K562 (cell line): ENCODE results near the gene PPP2R2D. TPM values are rescaled to one million over a fixed set of nuclear protein-coding genes. Genes with fewer than 3 reads are reported as not detected.

Experiments used
- ATAC-seq: fragments of 200-7000 bp; cut with Tn5 transposase; 3 replicates; pipeline ENCODE4 v1.9.1; 2020; ENCODE audit warnings: moderate library complexity
- BruUV-seq: library from RNA; stranded (reverse); fragments of 400-500 nt; replicated peaks from 2 replicates; lab custom pipeline; 2021; lab: Mats Ljungman, UMichigan
- CTCF ChIA-PET: fragments of 300-600 bp; formaldehyde crosslinking; extraction: SDS; loops from one replicate; lab custom pipeline; 2021; ENCODE audit warnings: low intra/inter-chr PET ratio; lab: Yijun Ruan, JAX
- POLR2A ChIA-PET: fragments of 300-600, 350-650 bp; sonication (Branson Sonifier 250); formaldehyde crosslinking; extraction: SDS; loops from one replicate; lab custom pipeline; 2021; ENCODE audit warnings: antibody characterized with exemption, inconsistent platforms; lab: Yijun Ruan, JAX
- DNase-seq, 4 experiments: peaks; one replicate each; pipeline versions ENCODE4 v3.0.0 to v3.0.0-alpha.2; 2011 to 2018; ENCODE audit warnings: low spot score in 3 of 4, mixed read lengths in 3 of 4; ENCODE audit errors: extremely low read depth in 1 of 4
- FAIRE-seq: peaks from 2 replicates; lab custom pipeline; 2011; peaks lifted over from hg19 to GRCh38; lab: Jason Lieb, UNC
- H2AFZ ChIP-seq: 2 replicates; pipeline ENCODE4 v1.6.0; 2011; ENCODE audit warnings: low read depth, low read length, control low read depth, inconsistent platforms
- H3K27ac ChIP-seq: fragments of 200-600 bp; 3 replicates; pipeline ENCODE4 v1.8.0; 2011; ENCODE audit warnings: low read depth, mild to moderate bottlenecking, control low read depth, inconsistent platforms, low read length, moderate library complexity, mixed read lengths; ENCODE audit errors: extremely low read depth
- H3K27me3 ChIP-seq, 2 experiments: fragments of 300-600 bp in 1 of 2; 2 replicates in 1 of 2; 3 replicates in 1 of 2; pipeline versions ENCODE4 v1.6.0 to v1.8.0; 2011; ENCODE audit warnings: inconsistent platforms in 2 of 2, low read length in 2 of 2, mild to moderate bottlenecking in 1 of 2, mixed read lengths in 1 of 2, moderate library complexity in 1 of 2; ENCODE audit not compliant: control insufficient read depth in 2 of 2, insufficient read depth in 2 of 2
- H3K36me3 ChIP-seq: fragments of 300-600 bp; 3 replicates; pipeline ENCODE4 v1.8.0; 2011; ENCODE audit warnings: mild to moderate bottlenecking, low read length, inconsistent platforms; ENCODE audit not compliant: control insufficient read depth, insufficient read depth
- H3K4me1 ChIP-seq, 2 experiments: fragments of 200-600 bp in 1 of 2; replicated peaks in 1 of 2; 2 replicates in 1 of 2; 3 replicates in 1 of 2; pipeline versions ENCODE4 v1.5.1 to v1.8.0; 2011; ENCODE audit warnings: inconsistent platforms in 2 of 2, low read length in 2 of 2, mild to moderate bottlenecking in 1 of 2, mixed read lengths in 1 of 2, moderate library complexity in 1 of 2; ENCODE audit not compliant: control insufficient read depth in 2 of 2, insufficient read depth in 2 of 2
- H3K4me2 ChIP-seq: 2 replicates; pipeline ENCODE4 v1.6.1; 2011; ENCODE audit warnings: low read length, control low read depth, inconsistent platforms, mixed read lengths; ENCODE audit not compliant: insufficient read depth
- H3K4me3 ChIP-seq: fragments of 200-600 bp; sonication (generic), shearing (Covaris generic); 2 replicates; pipeline ENCODE4 v1.5.1; 2016; ENCODE audit warnings: control low read depth, inconsistent platforms
- H3K79me2 ChIP-seq: fragments of 200-600 bp; 3 replicates; pipeline ENCODE4 v1.8.0; 2011; ENCODE audit warnings: low read length, inconsistent platforms; ENCODE audit not compliant: control insufficient read depth, insufficient read depth
- H3K9ac ChIP-seq, 2 experiments: 2 replicates each; pipeline versions ENCODE4 v1.6.0 to v1.6.1; 2011; ENCODE audit warnings: low read depth in 2 of 2, low read length in 2 of 2, control low read depth in 1 of 2, inconsistent platforms in 1 of 2, mild to moderate bottlenecking in 1 of 2, mixed read lengths in 1 of 2; ENCODE audit not compliant: insufficient read depth in 1 of 2
- H3K9me1 ChIP-seq: one replicate; pipeline ENCODE4 v1.6.0; 2011; ENCODE audit warnings: inconsistent platforms, mild to moderate bottlenecking, low read length, moderate library complexity; ENCODE audit not compliant: control insufficient read depth, insufficient read depth
- H3K9me3 ChIP-seq: replicated peaks from 2 replicates; pipeline ENCODE4 v1.5.1; 2011; ENCODE audit warnings: low read depth, low read length, inconsistent platforms; ENCODE audit not compliant: control insufficient read depth, insufficient read depth
- H4K20me1 ChIP-seq: replicated peaks from 2 replicates; pipeline ENCODE4 v1.6.1; 2011; ENCODE audit warnings: low read length, inconsistent platforms, mixed read lengths; ENCODE audit not compliant: control insufficient read depth, insufficient read depth
- EHMT2 ChIP-seq: fragments of 450-650 bp; IDR thresholded peaks from 2 replicates; pipeline ENCODE4 v1.6.1; 2018; ENCODE audit warnings: antibody characterized with exemption
- EWSR1 ChIP-seq: fragments of 450-650 bp; IDR thresholded peaks from 2 replicates; pipeline ENCODE4 v1.6.1; 2018; ENCODE audit warnings: borderline replicate concordance, mild to moderate bottlenecking, low read depth, moderate library complexity; ENCODE audit not compliant: partially characterized antibody
- NFYB ChIP-seq: IDR thresholded peaks from 2 replicates; pipeline ENCODE4 v1.6.1; 2011; ENCODE audit warnings: mild to moderate bottlenecking, moderate library complexity; ENCODE audit not compliant: insufficient read length; ENCODE audit errors: extremely low read depth
- POLR2A ChIP-seq: fragments of 450-650 bp; conservative IDR thresholded peaks from 2 replicates; pipeline ENCODE4 v1.6.1; 2016
- SIX5 ChIP-seq, 2 experiments: IDR thresholded peaks; 2 replicates each; pipeline ENCODE4 v1.6.1; 2011; ENCODE audit warnings: low read length in 2 of 2, borderline replicate concordance in 1 of 2, low read depth in 1 of 2, mild to moderate bottlenecking in 1 of 2, moderate library complexity in 1 of 2; ENCODE audit not compliant: insufficient read depth in 1 of 2
- WGBS: fragments of 100-300 bp; shearing (Covaris generic); methylation state at CpG from one replicate; pipeline ENCODE4 v1.1.6; 2016; ENCODE audit warnings: low coverage, mixed read lengths; ENCODE audit not compliant: insufficient coverage; ENCODE audit errors: missing lambda C conversion rate; 5-methylcytosine and 5-hydroxymethylcytosine counted together
- in situ Hi-C: fragments of 300-500 bp; cut with MboI; formaldehyde crosslinking; loops from 4 replicates; pipeline ENCODE4 v1.15.0; 2018; ENCODE audit warnings: inconsistent platforms, mixed read lengths
- intact Hi-C: fragments of 100-400 bp; cut with micrococcal nuclease; formaldehyde crosslinking; loops from 2 replicates; pipeline ENCODE4 v1.14.2; 2022
- polyA plus RNA-seq, 8 experiments: library from polyadenylated mRNA; depleted of rRNA in 4 of 8; stranded (reverse) in 5 of 8; unstranded in 3 of 8; fragments of >200 nt; fragmentation: Nextera tagmentation in 2 of 8; fragmentation: Illumina TruSeq in 1 of 8; extraction: Ambion mirVana in 2 of 8; extraction: Trizol in 1 of 8; gene quantifications; 2 replicates each; pipeline versions ENCODE4 v1.2.1 to v1.2.3, GENCODE V29; 2011 to 2014; ENCODE audit warnings: inconsistent platforms in 1 of 8, missing spikeins in 1 of 8
- total RNA-seq, 7 experiments: library from RNA; depleted of rRNA in 6 of 7; stranded (reverse); fragments of >200 nt in 6 of 7; fragmentation: Illumina TruSeq in 2 of 7; extraction: Trizol in 2 of 7; gene quantifications; 2 replicates each; pipeline versions ENCODE4 v1.2.1 to v1.2.3, GENCODE V29; 2011 to 2021; ENCODE audit warnings: low replicate concordance in 1 of 7
- TF ChIP-seq, protein P1 (sequence below): fragments of 450-650 bp; IDR thresholded peaks from 2 replicates; pipeline ENCODE4 v1.6.1; 2016; ENCODE audit warnings: mild to moderate bottlenecking, moderate library complexity
- TF ChIP-seq, protein P2 (sequence below), 3 experiments: IDR thresholded peaks in 2 of 3; conservative IDR thresholded peaks in 1 of 3; 2 replicates each; pipeline ENCODE4 v1.5.1; 2011 to 2012; ENCODE audit warnings: low read length in 3 of 3, mild to moderate bottlenecking in 3 of 3, control low read depth in 2 of 3, improper control_type of control experiment in 1 of 3, inconsistent platforms in 1 of 3, low read depth in 1 of 3, mixed read lengths in 1 of 3, moderate library complexity in 1 of 3; ENCODE audit not compliant: insufficient read depth in 2 of 3

PPP2R2D gene
- total and polyA plus RNA-seq, 9 of the 15 experiments (the other 6 are each of a cell fraction or from before 2014, with no cell fraction given): 1.9 to 37.0 (median 26.8) TPM

DNA sequence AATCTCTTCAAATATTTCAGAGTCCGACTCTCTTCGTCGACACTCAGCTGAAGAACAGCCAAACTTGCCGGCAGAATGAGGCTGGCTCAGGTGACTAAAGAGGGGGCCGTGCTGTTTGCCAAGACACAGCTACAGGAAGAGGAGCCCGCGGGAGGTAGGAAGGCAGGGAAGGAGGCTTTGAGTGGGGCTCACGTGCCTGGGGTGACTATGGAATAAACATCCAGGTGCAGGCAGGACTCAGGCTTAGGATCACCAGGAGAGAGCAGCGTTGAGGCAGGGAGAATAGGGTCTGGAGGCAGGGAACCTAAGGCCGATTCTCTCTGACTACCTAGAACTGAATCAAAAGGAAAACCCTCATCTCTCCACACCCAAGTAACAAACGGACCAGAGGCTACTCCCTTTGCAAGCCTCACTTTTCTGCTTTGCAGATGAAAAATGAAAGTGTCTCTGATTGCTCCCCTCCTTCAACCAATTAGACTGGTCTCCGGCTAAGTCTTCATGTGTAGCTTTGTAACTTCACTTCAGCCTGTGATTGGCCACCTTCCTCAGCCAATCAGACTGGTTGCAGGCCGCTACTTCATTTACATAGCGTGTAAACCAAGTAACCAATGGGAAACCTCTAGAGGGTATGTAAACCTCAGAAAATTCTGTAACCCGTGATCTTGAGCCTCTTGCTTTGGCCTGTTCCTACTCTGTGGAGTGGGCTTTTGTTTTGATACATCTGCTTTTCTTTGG lies 100.6 kb downstream of the PPP2R2D start:
- Histone ChIP-seq H3K36me3 (no peaks in the 10 kb centered on the region), H3K4me1 (peaks cover 20% of the 10 kb centered on the region in 2 experiments; a peak in 4 of 5 replicates), H3K27me3 (no peaks in the 10 kb centered on the region), H3K79me2 (no peaks in the 10 kb centered on the region), H4K20me1 (no peaks in the 10 kb centered on the region), H3K9me3 (peaks cover 2% of the 10 kb centered on the region; the same call in 1 of the 2 replicates), H3K4me2 (peak overlapping the region; percentile 71), H3K27ac (peak overlapping the region; percentile 51; the same call in 1 of the 3 replicates), H3K9ac (peak overlapping the region in 1 of 2 experiments; percentile 87; a peak in 1 of 4 replicates), H2AFZ (peak overlapping the region; percentile 89), H3K9me1 (peaks cover 3% of the 10 kb centered on the region), H3K4me3 (no peak overlapping the region)
- ChIA-PET CTCF (no interaction called here), POLR2A (interaction anchor here (0.6 to 1.2 kb wide), 5 partner anchors 8 to 194 kb away, joined by 3 read pairs; no protein-coding TSS in a partner anchor)
- ATAC-seq (peak; percentile 88), FAIRE-seq (peak; percentile 88), DNase-seq (peak in 3 of 4 experiments; percentile 24 to 64 (median 63))
- no TSS peak for BruUV-seq
- intact Hi-C loops (no loop called here), in situ Hi-C loops (no loop called here)
- 18% methylated on average over 14 of the region's 15 CpGs for WGBS
- TF ChIP-seq EWSR1 (no peak), EHMT2 (no peak), SIX5 (IDR thresholded peaks at IDR 0.05; ENCODE audit: borderline replicate concordance in 1 of 2, insufficient read depth in 1 of 2, low read depth in 1 of 2, low read length in 2 of 2) (no peak), NFYB (peak; percentile 28), POLR2A (peak; percentile 44; the same call in 1 of the 2 replicates)
- TF ChIP-seq, protein P1, sequence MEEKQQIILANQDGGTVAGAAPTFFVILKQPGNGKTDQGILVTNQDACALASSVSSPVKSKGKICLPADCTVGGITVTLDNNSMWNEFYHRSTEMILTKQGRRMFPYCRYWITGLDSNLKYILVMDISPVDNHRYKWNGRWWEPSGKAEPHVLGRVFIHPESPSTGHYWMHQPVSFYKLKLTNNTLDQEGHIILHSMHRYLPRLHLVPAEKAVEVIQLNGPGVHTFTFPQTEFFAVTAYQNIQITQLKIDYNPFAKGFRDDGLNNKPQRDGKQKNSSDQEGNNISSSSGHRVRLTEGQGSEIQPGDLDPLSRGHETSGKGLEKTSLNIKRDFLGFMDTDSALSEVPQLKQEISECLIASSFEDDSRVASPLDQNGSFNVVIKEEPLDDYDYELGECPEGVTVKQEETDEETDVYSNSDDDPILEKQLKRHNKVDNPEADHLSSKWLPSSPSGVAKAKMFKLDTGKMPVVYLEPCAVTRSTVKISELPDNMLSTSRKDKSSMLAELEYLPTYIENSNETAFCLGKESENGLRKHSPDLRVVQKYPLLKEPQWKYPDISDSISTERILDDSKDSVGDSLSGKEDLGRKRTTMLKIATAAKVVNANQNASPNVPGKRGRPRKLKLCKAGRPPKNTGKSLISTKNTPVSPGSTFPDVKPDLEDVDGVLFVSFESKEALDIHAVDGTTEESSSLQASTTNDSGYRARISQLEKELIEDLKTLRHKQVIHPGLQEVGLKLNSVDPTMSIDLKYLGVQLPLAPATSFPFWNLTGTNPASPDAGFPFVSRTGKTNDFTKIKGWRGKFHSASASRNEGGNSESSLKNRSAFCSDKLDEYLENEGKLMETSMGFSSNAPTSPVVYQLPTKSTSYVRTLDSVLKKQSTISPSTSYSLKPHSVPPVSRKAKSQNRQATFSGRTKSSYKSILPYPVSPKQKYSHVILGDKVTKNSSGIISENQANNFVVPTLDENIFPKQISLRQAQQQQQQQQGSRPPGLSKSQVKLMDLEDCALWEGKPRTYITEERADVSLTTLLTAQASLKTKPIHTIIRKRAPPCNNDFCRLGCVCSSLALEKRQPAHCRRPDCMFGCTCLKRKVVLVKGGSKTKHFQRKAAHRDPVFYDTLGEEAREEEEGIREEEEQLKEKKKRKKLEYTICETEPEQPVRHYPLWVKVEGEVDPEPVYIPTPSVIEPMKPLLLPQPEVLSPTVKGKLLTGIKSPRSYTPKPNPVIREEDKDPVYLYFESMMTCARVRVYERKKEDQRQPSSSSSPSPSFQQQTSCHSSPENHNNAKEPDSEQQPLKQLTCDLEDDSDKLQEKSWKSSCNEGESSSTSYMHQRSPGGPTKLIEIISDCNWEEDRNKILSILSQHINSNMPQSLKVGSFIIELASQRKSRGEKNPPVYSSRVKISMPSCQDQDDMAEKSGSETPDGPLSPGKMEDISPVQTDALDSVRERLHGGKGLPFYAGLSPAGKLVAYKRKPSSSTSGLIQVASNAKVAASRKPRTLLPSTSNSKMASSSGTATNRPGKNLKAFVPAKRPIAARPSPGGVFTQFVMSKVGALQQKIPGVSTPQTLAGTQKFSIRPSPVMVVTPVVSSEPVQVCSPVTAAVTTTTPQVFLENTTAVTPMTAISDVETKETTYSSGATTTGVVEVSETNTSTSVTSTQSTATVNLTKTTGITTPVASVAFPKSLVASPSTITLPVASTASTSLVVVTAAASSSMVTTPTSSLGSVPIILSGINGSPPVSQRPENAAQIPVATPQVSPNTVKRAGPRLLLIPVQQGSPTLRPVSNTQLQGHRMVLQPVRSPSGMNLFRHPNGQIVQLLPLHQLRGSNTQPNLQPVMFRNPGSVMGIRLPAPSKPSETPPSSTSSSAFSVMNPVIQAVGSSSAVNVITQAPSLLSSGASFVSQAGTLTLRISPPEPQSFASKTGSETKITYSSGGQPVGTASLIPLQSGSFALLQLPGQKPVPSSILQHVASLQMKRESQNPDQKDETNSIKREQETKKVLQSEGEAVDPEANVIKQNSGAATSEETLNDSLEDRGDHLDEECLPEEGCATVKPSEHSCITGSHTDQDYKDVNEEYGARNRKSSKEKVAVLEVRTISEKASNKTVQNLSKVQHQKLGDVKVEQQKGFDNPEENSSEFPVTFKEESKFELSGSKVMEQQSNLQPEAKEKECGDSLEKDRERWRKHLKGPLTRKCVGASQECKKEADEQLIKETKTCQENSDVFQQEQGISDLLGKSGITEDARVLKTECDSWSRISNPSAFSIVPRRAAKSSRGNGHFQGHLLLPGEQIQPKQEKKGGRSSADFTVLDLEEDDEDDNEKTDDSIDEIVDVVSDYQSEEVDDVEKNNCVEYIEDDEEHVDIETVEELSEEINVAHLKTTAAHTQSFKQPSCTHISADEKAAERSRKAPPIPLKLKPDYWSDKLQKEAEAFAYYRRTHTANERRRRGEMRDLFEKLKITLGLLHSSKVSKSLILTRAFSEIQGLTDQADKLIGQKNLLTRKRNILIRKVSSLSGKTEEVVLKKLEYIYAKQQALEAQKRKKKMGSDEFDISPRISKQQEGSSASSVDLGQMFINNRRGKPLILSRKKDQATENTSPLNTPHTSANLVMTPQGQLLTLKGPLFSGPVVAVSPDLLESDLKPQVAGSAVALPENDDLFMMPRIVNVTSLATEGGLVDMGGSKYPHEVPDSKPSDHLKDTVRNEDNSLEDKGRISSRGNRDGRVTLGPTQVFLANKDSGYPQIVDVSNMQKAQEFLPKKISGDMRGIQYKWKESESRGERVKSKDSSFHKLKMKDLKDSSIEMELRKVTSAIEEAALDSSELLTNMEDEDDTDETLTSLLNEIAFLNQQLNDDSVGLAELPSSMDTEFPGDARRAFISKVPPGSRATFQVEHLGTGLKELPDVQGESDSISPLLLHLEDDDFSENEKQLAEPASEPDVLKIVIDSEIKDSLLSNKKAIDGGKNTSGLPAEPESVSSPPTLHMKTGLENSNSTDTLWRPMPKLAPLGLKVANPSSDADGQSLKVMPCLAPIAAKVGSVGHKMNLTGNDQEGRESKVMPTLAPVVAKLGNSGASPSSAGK: peak; percentile 38; the same call in 1 of the 2 replicates
- TF ChIP-seq, protein P2, sequence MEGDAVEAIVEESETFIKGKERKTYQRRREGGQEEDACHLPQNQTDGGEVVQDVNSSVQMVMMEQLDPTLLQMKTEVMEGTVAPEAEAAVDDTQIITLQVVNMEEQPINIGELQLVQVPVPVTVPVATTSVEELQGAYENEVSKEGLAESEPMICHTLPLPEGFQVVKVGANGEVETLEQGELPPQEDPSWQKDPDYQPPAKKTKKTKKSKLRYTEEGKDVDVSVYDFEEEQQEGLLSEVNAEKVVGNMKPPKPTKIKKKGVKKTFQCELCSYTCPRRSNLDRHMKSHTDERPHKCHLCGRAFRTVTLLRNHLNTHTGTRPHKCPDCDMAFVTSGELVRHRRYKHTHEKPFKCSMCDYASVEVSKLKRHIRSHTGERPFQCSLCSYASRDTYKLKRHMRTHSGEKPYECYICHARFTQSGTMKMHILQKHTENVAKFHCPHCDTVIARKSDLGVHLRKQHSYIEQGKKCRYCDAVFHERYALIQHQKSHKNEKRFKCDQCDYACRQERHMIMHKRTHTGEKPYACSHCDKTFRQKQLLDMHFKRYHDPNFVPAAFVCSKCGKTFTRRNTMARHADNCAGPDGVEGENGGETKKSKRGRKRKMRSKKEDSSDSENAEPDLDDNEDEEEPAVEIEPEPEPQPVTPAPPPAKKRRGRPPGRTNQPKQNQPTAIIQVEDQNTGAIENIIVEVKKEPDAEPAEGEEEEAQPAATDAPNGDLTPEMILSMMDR (IDR thresholded peaks at IDR 0.05 in 2 of 3, conservative IDR thresholded peaks at IDR 0.05 in 1 of 3; ENCODE audit: insufficient read depth in 2 of 3, low read depth in 1 of 3, low read length in 3 of 3): 0 out of 6 replicates have a peak, but pooled peaks of 2 of the 3 experiments have one; percentile 7 to 9
